ENCODE measurements around the gene EFCAB5. TPM values are rescaled to one million over a fixed set of nuclear protein-coding genes. Genes with fewer than 3 reads are reported as not detected.
A peak's percentile ranks its signal among the peaks of the same experiment; 100 is the strongest.

EFCAB5 gene
- total and polyA plus RNA-seq, 10 of the 15 experiments (the other 5 are each of a cell fraction or from before 2014, with no cell fraction given), result 0.39 to 2.6 (median 1.0) TPM

GRCh38 chr17:30104575-30105339 is 163.3 kb downstream of the EFCAB5 start:
- intact Hi-C loops (cut with micrococcal nuclease; ENCODE audit: unreplicated experiment), result loop anchor here (1.0 to 10.0 kb wide), 4 partner anchors 132 to 370 kb away; partner anchors contain the start of gene GOSR1
- WGBS (ENCODE audit: insufficient coverage, insufficient replicate concordance, low lambda C conversion rate, missing lambda C conversion rate), result 30% methylated on average over 29 of the region's 29 CpGs
- ATAC-seq (peak; percentile 100), DNase-seq (ENCODE audit: low read depth, low spot score) (peak; percentile 46), FAIRE-seq (peak; percentile 100)
- H3K36me3 ChIP-seq (ENCODE audit: control insufficient read depth in 2 of 2, insufficient read depth in 2 of 2, low read length in 1 of 2), result no peaks in the 10 kb centered on the region
- CTCF ChIA-PET, result interaction anchor here (0.6 to 7.8 kb wide), 85 partner anchors 9 to 1354 kb away, joined by 3 to 345 read pairs (median 4); partner anchors contain the start of genes BLMH, NSRP1, SLC6A4 and TMIGD1
- no peaks in the 10 kb centered on the region for H4K20me1 ChIP-seq (ENCODE audit: control insufficient read depth, insufficient read depth)
- H3K9ac ChIP-seq (ENCODE audit: control insufficient read depth, insufficient read depth, low read length), result no peak overlapping the region
- POLR2A ChIA-PET, result interaction anchor here (0.6 to 2.1 kb wide), 8 partner anchors 9 to 231 kb away, joined by 3 to 6 read pairs (median 4); no protein-coding TSS in a partner anchor
- RAD21 ChIA-PET (ENCODE audit: unreplicated experiment), result interaction anchor here (0.6 to 6.9 kb wide), 42 partner anchors 9 to 1110 kb away, joined by 3 to 183 read pairs (median 4); partner anchors contain the start of genes BLMH, GOSR1, SLC6A4 and TMIGD1
- no peaks in the 10 kb centered on the region for H3K27me3 ChIP-seq (replicated peaks in 1 of 2; ENCODE audit: control insufficient read depth in 2 of 2, insufficient read depth in 2 of 2, low read length in 1 of 2)
- no peaks in the 10 kb centered on the region for H3K9me3 ChIP-seq (replicated peaks; ENCODE audit: control insufficient read depth, insufficient read depth, low read length)
- H3K27ac ChIP-seq (ENCODE audit: control insufficient read depth, insufficient read depth), result no peak overlapping the region
- H2AFZ ChIP-seq (ENCODE audit: control insufficient read depth, low read depth, low read length), result peak overlapping the region; percentile 99
- in situ Hi-C loops (cut with MboI), result loop anchor here (5.0 kb wide), 1 partner anchor 233 kb away; no protein-coding TSS in a partner anchor
- no TSS peak for BruUV-seq (replicated peaks)
- no peaks in the 10 kb centered on the region for H3K79me2 ChIP-seq (ENCODE audit: control insufficient read depth, insufficient read depth, low read length)
- 0 out of 2 replicates have a peak, but pooled peaks cover 3% of the 10 kb centered on the region for H3K4me1 ChIP-seq (ENCODE audit: control insufficient read depth, insufficient read depth, low read length)
- SMC1A ChIA-PET (ENCODE audit: uncharacterized antibody, unreplicated experiment), result interaction anchor here (0.7 to 4.8 kb wide), 56 partner anchors 9 to 611 kb away, joined by 3 to 122 read pairs (median 4); partner anchors contain the start of genes GOSR1, NSRP1, SLC6A4 and TMIGD1
- H3K4me3 ChIP-seq, result peak overlapping the region; percentile 60; the same call in 1 of the 2 replicates
- H3K4me2 ChIP-seq (ENCODE audit: control insufficient read depth, insufficient read depth), result peak overlapping the region; percentile 93
- no peak for TF ChIP-seq CREM (IDR thresholded peaks at IDR 0.05; ENCODE audit: low read depth)
- no peak for TF ChIP-seq TARDBP (IDR thresholded peaks at IDR 0.05; ENCODE audit: borderline replicate concordance)
- no peak for TF ChIP-seq BACH1 (IDR thresholded peaks at IDR 0.05; ENCODE audit: borderline replicate concordance)
- TF ChIP-seq IRF5 (IDR thresholded peaks at IDR 0.05; ENCODE audit: borderline replicate concordance), result no peak
- peak; percentile 69; the same call in 1 of the 2 replicates for TF ChIP-seq MXI1 (IDR thresholded peaks at IDR 0.05; ENCODE audit: low read depth, low read length)
- no peak for TF ChIP-seq ZBED1 (IDR thresholded peaks at IDR 0.05; ENCODE audit: borderline replicate concordance)
- no peak for TF ChIP-seq YBX1 (IDR thresholded peaks at IDR 0.05)
- TF ChIP-seq POLR2A (IDR thresholded peaks at IDR 0.05; ENCODE audit: low read depth, low read length), result no peak
- TF ChIP-seq TCF7 (IDR thresholded peaks at IDR 0.05; ENCODE audit: borderline replicate concordance), result no peak
- TF ChIP-seq TBL1XR1 (IDR thresholded peaks at IDR 0.05; ENCODE audit: low read depth, low read length), result no peak
- no peak for TF ChIP-seq CBX5 (IDR thresholded peaks at IDR 0.05; ENCODE audit: low read depth)
- TF ChIP-seq RAD51 (IDR thresholded peaks at IDR 0.05), result 0 out of 2 replicates have a peak, but pooled peaks have one; percentile 12
- TF ChIP-seq PRDM15 (CRISPR knock-in tag; IDR thresholded peaks at IDR 0.05), result no peak
- no peak for TF ChIP-seq SMARCA5 (IDR thresholded peaks at IDR 0.05)
- TF ChIP-seq GABPA (IDR thresholded peaks at IDR 0.05; ENCODE audit: low read depth), result no peak
- TF ChIP-seq MYB (IDR thresholded peaks at IDR 0.05; ENCODE audit: borderline replicate concordance, low read depth, low read length), result no peak
- TF ChIP-seq ASH2L (IDR thresholded peaks at IDR 0.05; ENCODE audit: borderline replicate concordance, low read depth), result no peak
- TF ChIP-seq PKNOX1 (IDR thresholded peaks at IDR 0.05), result no peak
- TF ChIP-seq BMI1 (IDR thresholded peaks at IDR 0.05; ENCODE audit: borderline replicate concordance), result no peak

All from GM12878 (cell line).